GM21526 (cell line): Measurements from ENCODE around the gene TUBB6.

ENCODE experiments used
- ATAC-seq: cut with Tn5 transposase; IDR thresholded peaks from one replicate; pipeline ENCODE4 v1.9.1; 2021; ENCODE audit warnings: moderate library complexity; ENCODE audit not compliant: unreplicated experiment, low FRiP score

The TUBB6 gene

DNA sequence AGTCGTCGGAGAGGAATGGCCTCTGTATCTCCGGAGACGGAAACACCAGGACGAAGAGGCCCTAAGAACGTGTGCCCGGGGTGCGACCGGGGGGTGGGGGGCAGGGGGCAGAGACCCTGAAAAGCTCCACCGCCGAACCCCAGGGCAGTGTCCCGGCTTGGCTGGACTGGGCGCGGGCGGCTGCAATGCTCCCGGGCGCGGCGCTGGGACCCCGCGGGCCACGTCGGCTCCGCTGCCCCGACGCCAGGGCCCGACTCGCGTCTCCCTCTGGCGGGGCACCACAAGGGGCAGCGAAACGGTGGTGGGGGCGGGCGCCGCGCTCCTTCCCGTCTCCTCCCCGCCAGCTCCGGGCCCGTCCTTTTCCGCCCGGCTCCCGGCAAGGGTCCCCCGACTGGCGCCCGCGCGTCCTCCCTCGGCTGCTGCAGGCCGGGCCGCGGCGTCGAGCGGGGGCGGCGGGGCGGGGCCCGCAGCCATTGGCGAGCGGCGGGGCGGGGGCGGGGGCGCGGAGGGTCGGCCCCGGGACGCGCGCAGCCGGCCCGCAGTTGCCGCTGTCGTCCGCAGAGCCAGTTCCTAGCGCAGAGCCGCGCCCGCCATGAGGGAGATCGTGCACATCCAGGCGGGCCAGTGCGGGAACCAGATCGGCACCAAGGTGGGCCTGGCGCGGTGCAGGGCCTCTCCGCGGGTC lies at the start of gene TUBB6:
TSS of gene TUBB6 (plus strand) at position 541 of the 685 bp plus-strand sequence. CDS start at position 593, 52 bp downstream.
- ATAC-seq = peak; percentile 51

DNA sequence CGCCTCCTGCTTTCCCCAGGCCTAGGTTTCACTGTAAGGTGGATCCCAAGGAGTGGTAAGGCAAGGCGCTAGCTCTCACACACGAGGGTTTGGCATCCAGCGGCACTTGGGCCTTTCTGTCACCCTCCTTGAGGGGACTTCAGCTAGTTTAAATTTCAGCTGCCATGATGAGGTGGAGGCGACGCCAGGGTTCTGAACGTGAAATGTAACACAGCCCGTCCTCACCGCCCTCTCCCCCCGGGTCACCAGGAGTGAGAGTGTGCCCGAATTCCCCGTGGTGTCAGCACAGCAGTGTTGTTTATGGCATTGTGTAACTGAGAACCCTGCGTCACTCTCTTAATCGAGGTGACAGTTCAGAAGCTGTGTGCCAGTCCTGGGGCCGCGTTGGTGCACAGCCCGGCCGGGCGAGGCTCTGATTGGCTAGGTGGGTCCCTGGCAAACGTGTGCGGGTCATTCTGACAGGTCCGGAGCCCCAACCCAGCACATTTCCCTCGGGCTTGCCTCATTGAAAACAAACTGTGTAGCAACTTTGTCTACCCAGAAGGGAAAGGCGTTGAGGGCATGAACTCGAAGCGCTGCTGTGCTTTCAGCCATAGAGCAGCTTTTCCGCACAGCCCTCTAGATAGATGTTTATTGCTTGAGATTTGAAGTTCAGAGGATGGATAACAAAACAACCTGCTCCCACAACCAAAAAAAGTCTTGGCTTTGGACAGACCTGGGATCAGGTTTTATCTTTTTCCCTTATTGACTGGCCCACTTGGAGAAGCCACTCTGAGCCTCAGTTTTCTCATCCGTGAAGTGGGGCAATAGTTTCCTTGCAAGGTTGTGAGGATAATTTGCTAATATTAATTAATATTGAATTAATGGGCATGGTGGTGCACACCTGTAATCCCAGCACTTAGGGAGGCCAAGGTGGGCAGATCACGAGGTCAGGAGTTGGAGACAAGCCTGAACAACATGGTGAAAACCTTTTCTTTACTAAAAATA lies 49.0 kb upstream of the TUBB6 start:
- no peak for ATAC-seq

DNA sequence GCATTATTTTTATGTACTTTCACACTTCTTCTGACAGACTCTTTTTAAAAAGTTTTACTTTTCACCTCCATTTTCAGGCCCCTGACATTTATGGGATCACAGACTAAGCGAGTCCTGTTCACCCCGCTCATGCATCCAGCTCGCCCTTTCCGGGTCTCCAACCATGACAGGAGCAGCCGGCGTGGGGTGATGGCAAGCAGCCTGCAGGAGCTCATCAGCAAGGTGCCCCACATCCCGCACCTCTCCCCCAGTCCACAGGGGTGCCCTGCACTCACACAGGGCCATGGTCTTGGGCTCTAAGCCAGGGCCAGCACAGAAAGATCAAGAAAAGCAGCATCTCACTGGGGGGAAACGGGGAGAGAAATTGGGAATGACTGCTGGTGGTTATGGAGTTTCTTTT lies 45.3 kb upstream of the TUBB6 start:
- no peak for ATAC-seq

DNA sequence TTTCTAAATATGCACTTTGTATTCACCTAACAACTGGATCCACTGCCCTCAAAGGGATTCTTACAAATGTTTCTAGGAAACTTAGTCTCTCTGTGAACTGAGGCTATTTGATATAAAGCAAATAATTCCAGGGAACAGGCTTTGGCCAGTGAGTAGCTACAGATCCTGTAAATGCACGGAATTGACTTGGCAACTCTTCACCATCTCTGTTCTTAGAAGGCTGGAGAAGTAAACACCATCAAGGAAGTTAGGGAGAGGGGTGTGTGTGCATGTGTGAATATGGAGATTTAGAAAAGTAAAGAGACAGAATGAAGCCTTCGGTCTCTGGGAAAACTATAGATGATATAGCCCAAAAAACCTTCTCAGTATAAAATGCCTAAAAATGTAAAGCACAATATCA lies 43.2 kb upstream of the TUBB6 start:
- no peak for ATAC-seq

DNA sequence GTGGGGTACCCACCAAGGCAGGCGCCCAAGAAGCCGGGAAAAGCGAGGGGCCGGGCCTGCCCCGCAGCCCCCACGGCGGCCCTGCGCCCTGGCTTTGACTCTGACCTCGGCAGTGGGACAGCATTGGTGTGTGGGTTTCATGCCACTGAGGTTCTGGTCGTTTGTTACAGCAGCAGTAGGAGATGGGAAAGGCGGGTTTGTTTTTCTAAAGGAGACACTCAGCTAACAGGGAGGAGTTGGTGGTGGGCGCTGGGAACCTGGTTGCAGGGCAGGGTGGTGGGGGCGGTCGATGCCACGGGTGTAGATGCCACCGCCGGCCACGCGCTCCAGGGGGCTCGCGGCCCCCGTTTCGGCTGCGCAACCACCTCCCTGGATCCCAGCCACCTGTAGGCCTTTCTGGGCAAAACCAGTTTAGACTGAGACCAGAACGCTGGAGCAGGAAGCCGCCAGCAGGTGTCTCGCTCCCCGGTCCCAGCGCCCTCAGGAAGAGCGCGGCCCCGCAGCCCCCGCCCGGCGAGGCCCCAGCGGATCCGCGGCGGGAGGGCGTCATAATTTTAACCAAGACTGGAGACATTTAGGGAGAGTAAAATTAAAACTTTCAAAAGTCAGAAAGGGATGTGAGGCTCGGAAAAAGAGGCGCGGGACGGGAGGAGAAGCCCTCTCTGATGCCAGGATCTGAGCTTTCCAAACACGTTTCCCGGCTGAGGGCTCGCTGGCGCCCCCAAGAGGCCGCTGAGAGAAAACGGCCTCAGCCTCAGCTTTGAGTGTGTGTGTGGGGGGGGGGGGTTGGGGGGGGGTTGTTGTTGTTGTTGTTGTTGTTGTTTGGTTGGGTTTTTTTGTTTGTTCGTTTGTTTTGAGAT lies 36.4 kb upstream of the TUBB6 start:
- ATAC-seq = peak; percentile 71

DNA sequence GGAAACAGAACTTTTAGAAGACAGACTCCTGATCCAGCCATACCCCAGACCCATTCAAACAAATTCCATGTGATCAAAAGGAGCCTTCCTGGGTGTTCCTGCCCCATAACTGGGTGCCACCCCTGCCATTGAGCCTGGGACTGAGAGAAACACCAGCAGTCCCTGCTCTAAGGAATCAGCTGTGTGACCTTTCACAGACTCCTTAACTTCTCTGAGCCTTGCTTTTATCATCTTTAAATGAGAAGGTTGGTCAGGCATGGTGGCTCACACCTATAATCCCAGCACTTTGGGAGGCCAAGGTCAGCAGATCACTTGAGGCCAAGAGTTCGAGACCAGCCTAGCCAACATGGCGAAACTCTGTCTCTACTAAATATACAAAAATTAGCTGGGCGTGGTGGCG lies 33.2 kb upstream of the TUBB6 start:
- ATAC-seq = no peak

DNA sequence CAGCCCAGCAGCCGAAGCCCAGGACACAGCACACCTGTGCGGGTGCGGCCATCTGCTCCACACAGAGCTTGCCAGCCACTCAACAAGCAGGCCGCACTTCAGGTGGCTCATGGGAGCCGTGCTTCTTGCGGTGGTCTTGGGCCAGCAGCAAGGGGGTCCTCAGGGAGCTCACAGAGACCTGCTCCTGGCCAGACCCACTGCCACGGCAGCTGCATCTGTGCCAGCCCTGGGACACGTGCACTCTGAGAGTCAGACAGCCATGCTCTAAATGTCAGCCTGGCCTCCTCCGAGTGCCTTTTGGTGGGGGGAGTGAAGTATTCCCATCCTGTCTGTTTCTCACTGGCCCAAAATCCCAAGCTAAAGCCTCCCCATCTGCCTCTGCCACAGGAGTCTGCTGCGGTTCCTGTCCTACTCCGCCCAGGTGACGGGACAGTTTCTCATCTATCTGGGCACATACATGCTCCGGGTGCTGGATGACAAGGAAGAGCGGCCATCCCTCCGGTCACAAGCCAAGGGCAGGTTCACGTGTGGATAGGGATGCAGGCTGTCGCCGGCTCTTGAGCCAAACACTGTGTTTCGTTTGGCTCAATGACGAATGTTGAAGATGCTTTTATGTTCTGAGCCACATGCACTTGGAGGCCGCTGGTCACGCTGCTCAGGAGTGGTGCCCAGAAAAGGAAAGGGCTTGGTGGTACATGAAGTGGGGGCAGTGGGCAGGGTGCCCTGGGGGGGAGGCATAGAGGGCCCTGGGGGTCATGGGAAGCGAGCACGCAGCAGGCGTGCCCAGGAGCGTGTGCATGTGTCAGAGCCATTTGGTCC lies 31.1 kb upstream of the TUBB6 start:
- no peak for ATAC-seq

DNA sequence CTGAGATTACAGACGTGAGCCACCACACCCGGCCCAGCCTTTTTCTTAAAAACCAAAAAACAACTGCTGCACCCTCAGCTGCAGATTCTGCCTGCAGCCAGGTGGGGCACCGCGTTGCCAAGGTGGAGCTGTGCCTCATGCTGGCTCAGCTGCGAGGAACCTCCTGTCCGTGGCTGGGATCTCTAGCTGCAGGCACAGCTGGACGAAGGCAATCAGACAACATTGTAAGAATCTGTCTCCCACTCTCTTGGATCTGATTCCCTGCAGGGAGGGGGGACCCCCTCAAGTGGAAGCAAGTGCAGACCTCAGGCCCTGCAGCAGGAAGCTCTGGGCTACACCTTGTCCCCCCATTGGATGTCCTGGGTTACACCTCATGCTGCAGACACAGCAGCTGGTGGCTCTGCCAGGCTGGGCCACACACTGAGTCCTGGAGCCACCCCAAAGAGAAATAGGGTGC lies 29.8 kb upstream of the TUBB6 start:
- no peak for ATAC-seq

DNA sequence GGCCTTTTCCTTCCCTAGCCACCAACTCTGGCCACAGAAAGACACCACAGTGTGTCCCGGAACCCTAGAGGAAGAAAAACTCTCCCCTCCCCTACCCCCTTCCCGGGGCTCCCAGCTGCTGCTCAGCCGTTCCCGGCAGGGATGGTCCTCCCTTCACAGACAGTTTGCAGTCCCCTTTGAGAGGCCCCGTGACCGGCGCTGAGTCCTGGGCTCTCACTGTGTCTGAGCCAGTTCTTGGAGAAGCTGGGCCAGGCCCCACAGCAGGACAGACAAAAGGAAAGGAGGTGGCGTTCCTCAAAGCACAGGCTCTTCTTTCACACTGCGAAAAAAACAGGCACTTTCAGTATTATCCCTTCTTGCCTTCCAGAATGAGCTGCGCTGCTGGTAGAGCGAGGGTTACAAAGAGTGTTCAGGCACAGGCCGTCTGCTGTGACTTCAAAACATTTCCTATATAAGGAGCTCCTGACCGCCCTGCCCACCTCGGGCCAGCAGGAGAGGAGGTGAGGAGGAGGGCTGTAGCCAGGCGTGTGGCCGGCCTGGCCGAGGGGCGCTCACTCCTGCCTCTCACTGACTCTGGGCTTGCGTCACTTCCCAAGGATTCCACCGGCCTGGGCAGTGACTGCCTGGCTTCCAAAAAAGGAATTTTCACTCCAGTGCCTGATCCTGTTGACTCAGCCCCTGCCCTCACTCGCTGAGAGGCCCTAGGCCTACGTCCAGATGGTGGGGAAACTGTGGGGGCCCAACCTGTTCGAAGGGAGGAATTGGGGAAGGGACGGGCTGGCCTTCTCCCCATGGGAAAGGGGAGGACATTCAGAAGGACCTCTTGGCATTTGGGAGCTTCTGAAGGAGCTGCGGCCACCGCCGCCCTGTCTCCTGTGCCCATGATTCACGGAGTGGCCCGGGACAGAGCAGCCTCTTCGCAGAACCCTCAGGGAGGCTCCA lies 29.0 kb upstream of the TUBB6 start:
- no peak for ATAC-seq

DNA sequence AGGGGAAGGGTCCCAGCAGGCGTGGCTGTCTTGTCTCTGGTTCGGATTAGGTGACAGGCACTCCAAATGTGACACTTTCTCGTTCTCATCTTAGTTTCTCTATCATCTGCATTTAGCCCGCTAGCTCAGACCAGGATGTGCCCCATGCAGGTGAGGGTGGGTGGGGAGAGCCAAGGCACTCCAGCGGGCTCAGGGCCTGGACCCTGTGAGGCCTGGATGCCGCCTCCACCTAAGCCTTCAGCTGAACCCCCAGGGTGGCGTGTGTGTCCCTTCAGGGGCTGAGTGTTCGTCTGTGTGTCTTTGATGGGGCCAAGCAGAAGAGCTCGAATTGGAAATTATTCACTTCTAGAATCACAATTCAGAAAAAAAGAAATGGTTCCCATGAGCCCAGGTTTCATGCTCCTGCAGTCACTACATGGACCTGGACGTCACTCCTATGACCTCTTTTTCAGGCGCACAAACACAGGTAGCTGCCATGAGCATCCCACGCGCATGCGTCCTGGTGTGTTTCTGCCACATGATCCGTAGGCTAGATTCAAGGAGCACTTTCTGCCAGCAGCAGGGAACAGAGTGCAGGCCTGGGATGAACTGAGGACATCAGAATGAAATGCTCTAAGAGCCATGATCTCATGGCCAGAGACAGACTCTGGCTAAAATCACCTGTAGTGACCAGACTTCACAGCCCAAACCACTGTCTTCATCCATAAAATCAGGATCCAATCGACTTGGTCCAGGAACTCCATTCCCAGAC lies 28.1 kb upstream of the TUBB6 start:
- ATAC-seq = no peak

DNA sequence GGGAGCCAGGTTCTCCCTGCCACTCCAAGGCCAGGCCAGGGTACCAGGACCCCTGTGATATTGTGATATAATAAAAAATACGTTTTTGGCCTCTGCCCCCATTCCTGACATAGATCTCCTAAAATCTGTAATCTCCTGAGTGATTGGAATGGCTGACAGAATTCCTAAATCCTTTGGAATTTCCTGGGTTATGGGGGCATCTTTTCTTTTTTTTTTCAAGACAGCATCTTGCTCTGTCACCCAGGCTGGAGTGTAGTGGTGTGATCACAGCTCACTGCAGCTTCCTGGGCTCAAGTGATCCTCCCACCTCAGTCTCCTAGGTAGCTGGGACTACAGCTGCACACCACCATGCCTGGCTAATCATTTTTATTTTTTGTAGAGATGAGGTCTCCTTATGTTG lies 26.2 kb upstream of the TUBB6 start:
- no peak for ATAC-seq

DNA sequence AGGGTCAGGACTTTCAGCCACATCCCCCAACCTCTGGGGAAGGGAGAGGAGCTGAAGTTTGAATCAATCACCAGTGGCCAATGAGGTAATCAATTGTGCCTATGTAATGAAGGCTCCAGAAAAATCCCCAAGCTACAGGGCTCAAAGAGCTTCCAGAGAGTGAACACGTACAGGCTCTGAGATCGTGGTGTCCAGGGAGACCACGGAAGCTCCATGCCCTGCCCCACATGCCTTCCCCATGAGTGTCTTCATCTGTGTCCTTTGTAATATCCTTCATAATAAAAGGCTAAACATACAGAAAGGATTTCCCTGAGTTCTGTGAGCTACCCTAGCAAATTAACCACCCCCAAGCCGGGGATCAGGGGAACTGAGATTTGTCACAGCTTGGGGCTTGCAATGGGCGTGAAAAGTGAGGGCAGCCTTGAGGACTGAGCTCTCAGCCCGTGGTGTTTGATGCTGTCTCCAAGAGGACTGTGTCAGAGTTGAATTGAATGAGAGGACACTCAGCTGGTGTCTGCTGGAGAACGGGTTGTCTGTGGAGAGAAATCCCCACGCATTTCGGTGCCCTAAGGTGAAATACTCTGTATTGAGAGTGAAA lies 25.5 kb upstream of the TUBB6 start:
- no peak for ATAC-seq

DNA sequence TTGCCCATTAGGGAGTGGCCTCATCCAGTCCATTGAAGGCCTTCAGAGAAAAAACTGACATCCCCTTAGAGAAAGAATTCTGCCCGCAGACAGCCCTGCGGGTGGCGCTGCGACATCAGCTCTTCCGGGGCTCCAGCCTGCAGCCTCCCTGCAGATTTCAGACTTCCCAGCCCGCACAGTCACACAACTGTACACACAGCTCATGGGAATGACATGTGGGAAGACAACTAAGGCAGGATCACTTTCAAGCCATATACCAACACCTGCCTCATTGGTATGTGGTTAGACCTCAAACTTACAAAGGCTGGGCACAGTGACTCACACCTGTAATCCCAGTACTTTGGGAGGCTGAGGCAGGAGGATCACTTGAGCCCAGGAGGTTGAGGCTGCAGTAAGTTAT lies 24.8 kb upstream of the TUBB6 start:
- no peak for ATAC-seq

DNA sequence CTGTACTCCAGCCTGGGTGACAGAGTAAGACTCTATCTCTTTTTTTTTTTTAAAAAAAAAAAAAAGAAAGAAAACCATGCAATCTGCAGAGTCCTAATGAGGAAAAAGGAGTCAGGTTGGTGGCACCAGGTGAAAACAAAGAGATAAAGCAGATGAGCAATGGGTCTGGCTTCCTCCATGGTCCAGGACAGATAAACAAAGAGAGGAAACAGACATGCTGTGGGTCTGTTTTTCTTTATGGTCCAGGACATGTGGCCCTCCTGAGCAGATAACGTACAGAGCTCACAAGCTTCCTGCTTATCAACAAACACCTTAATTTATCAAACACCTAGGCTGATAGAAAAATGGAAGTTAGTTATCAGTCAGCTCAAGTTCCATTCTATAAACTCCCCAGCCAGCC lies 24.4 kb upstream of the TUBB6 start:
- ATAC-seq = no peak

DNA sequence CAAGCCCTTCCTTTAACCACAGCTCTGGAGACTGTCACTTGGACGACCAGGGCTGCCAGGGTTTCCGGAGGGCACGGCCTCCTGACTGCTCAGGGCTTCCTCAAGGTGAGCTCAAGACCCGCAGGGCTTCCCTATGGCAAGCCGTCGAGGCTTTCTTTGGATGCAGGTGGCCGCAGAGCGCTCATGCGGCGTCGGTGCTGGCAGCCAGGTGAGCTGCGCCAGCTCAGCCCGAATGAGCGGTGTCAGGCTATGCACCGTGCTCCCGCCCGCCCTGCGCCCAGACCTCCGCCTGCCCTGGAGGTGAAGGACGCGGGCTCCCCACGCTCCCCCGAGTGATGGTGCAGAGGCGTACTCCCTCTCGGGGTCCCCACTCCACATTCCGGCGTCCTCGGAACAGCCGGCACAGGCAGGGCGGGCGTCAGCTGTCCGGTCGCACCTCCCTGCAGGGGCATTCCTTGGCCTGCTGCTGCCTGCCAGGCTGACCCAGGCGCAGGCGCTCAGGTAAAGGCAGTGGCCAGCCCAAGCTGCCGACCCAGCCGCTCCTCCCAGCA lies 20.8 kb upstream of the TUBB6 start:
- ATAC-seq = no peak

DNA sequence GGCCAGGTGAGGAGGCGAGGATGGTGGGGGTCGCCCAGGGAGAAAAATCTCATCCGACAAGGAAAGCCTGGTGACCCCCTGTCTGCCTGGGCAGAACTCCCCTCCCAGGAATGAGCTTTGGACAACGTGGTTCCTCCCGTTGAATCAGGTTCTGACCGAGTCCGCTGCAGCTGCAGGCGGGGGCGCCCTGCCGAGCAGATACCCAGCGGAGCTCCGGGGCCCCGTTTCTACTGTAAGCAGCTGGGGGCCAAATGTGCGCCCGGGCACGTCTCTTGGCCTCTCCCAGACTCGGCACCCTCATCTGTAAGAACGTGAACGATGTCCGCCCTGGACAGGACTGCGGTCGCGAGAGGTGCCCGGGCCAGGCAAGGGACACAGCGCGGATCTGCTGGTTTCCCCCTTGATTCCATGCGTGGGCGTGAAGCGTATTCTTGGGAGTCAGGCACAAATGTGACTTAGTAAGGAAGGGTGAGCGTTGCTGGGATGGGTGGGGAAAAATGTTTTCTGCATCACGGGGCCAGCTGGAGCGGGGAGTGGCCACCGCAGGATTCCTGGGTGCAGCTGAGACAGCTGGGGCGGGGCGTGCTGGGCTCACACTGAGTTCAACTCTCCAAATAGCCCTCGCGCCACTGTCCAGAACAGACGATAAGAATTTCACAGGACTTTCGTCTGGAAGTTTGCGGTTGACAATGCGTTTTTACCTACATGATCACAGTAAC lies 20.2 kb upstream of the TUBB6 start:
- no peak for ATAC-seq

DNA sequence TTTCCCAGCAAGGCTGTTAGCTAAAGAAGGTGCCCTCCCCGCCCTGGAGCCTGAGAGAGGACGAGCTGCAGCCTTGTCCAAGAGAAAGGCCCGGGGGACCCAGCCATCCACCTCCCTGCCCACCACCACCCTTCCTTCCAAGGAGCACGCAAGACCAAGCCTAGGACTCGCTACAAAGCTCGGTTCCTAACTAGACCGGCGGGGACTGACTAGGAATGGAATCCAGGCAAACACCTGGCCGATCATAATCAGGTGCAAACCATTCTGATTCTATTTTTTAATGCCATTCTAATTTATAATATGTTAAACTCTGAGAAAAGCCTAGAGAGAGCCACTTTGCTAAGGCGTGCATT lies 19.7 kb upstream of the TUBB6 start:
- no peak for ATAC-seq
